Upper lobe of left lung (tissue), 4 donors: Measurements from ENCODE around the gene ADO.

Experiments
- CTCF ChIP-seq, 6 experiments: fragments of 450-650 bp in 4 of 6; fragments of 200-600 bp in 2 of 6; sonication (generic) in 2 of 6; IDR thresholded peaks; one replicate each; pipeline ENCODE4 v1.5.1; 2016 to 2019; ENCODE audit warnings: antibody characterized with exemption in 6 of 6
- POLR2A ChIP-seq, 4 donors: fragments of 450-650 bp; IDR thresholded peaks; one replicate each; pipeline ENCODE4 v1.5.1; 2016 to 2017; ENCODE audit warnings: antibody characterized with exemption in 4 of 4, mild to moderate bottlenecking in 2 of 4
- POLR2AphosphoS5 ChIP-seq, 2 donors: sonication (generic); formaldehyde crosslinking; IDR thresholded peaks; one replicate each; pipeline ENCODE4 v1.5.1; 2017; ENCODE audit warnings: antibody characterized with exemption in 2 of 2

GRCh38 chr10:62842983-62843382, 38.5 kb downstream of the ADO start:
- TF ChIP-seq CTCF (IDR thresholded peaks at IDR 0.05) (no peak), POLR2AphosphoS5 (IDR thresholded peaks at IDR 0.05) (no peak), POLR2A (IDR thresholded peaks at IDR 0.05) (no peak)
